ENCODE measurements around the gene PARVB.

DNA sequence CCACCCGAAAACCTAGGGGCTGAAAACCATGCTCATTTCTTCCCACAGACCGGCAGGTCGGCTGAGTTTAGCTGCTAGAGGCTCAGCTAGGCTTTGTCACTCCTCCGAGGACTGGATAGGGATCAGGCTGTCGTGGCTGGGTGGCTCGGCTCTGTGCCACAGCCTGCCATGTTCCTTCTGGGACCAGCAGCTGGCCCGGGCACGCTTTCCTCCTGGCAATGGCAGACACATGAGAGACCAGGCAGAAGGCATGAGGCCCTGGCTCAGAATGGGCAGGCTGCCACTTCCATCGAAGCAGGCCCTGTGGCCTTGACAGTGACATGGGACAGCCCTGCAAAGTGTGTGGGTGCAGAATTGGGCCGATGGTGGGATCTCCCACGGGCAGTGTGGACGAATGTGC is 177.6 kb downstream of the PARVB start:
- TF ChIP-seq, protein P1, sequence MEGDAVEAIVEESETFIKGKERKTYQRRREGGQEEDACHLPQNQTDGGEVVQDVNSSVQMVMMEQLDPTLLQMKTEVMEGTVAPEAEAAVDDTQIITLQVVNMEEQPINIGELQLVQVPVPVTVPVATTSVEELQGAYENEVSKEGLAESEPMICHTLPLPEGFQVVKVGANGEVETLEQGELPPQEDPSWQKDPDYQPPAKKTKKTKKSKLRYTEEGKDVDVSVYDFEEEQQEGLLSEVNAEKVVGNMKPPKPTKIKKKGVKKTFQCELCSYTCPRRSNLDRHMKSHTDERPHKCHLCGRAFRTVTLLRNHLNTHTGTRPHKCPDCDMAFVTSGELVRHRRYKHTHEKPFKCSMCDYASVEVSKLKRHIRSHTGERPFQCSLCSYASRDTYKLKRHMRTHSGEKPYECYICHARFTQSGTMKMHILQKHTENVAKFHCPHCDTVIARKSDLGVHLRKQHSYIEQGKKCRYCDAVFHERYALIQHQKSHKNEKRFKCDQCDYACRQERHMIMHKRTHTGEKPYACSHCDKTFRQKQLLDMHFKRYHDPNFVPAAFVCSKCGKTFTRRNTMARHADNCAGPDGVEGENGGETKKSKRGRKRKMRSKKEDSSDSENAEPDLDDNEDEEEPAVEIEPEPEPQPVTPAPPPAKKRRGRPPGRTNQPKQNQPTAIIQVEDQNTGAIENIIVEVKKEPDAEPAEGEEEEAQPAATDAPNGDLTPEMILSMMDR (optimal IDR thresholded peaks at IDR 0.05 in 1 of 3, IDR thresholded peaks at IDR 0.05 in 1 of 3, conservative IDR thresholded peaks at IDR 0.05 in 1 of 3; ENCODE audit: extremely low read depth in 1 of 3, insufficient read depth in 2 of 3, low read length in 3 of 3), result no peak
- TF ChIP-seq EZH2 (IDR thresholded peaks at IDR 0.05; ENCODE audit: low read length), result no peak
